HepG2 (cell line): ENCODE data around the gene MNAT1. TPM values are rescaled to one million over a fixed set of nuclear protein-coding genes. Genes with fewer than 3 reads are reported as not detected.

Experiments used
- CC2D1A ChIP-seq: sonication (generic); formaldehyde crosslinking; IDR thresholded peaks from 2 replicates; pipeline ENCODE4 v1.8.1; 2023; ENCODE audit warnings: mild to moderate bottlenecking, missing genetic modification reagents
- CHD4 ChIP-seq: fragments of 200-600 bp; sonication (generic); IDR thresholded peaks from 2 replicates; pipeline ENCODE4 v1.7.0; 2017; ENCODE audit warnings: mild to moderate bottlenecking, low read length, borderline replicate concordance
- IKZF4 ChIP-seq: sonication (generic); formaldehyde crosslinking; IDR thresholded peaks from 2 replicates; pipeline ENCODE4 v1.5.1; 2020; ENCODE audit warnings: borderline replicate concordance, mild to moderate bottlenecking, low read depth, missing genetic modification reagents; ENCODE audit errors: not compliant biosample characterization
- KLF16 ChIP-seq, 2 experiments: sonication (generic) in 1 of 2; formaldehyde crosslinking in 1 of 2; IDR thresholded peaks; 2 replicates each; pipeline versions ENCODE4 v1.6.1 to v1.8.0; 2016 to 2023; ENCODE audit warnings: missing genetic modification reagents in 2 of 2, missing compliant biosample characterization in 1 of 2
- MAFG ChIP-seq: sonication (generic); formaldehyde crosslinking; IDR thresholded peaks from 2 replicates; pipeline ENCODE4 v1.5.1; 2020; ENCODE audit warnings: mild to moderate bottlenecking, missing genetic modification reagents
- NCOA1 ChIP-seq: sonication (generic); formaldehyde crosslinking; IDR thresholded peaks from 2 replicates; pipeline ENCODE4 v1.9.0; 2021; ENCODE audit warnings: missing genetic modification reagents
- PRDM15 ChIP-seq: sonication (generic); formaldehyde crosslinking; IDR thresholded peaks from 2 replicates; pipeline ENCODE4 v1.4.0; 2020; ENCODE audit warnings: missing genetic modification reagents
- REXO4 ChIP-seq: sonication (generic); formaldehyde crosslinking; IDR thresholded peaks from 2 replicates; pipeline ENCODE4 v1.8.0; 2022; ENCODE audit warnings: missing genetic modification reagents, mild to moderate bottlenecking, borderline replicate concordance
- ZBTB4 ChIP-seq: sonication (generic); formaldehyde crosslinking; IDR thresholded peaks from 2 replicates; pipeline ENCODE4 v1.4.0; 2020; ENCODE audit warnings: missing genetic modification reagents, mild to moderate bottlenecking, borderline replicate concordance
- ZKSCAN8 ChIP-seq: IDR thresholded peaks from 2 replicates; pipeline ENCODE4 v1.6.1; 2016; ENCODE audit warnings: borderline replicate concordance, missing genetic modification reagents, missing compliant biosample characterization
- ZNF256 ChIP-seq: sonication (generic); formaldehyde crosslinking; conservative IDR thresholded peaks from 2 replicates; pipeline ENCODE4 v1.4.0; 2020; ENCODE audit warnings: missing genetic modification reagents
- ZNF639 ChIP-seq: conservative IDR thresholded peaks from 2 replicates; pipeline ENCODE4 v1.6.1; 2018; ENCODE audit warnings: missing genetic modification reagents
- ZNF775 ChIP-seq: sonication (generic); formaldehyde crosslinking; IDR thresholded peaks from 2 replicates; pipeline ENCODE4 v1.4.0; 2020; ENCODE audit warnings: missing genetic modification reagents, mild to moderate bottlenecking, moderate library complexity, borderline replicate concordance
- polyA plus RNA-seq, 8 experiments: library from polyadenylated mRNA; depleted of rRNA in 3 of 8; stranded (reverse) in 7 of 8; unstranded in 1 of 8; fragments of >200 nt; fragmentation: Illumina TruSeq in 4 of 8; extraction: Trizol in 4 of 8; gene quantifications; 2 replicates each; pipeline versions ENCODE4 v1.2.1 to v1.2.3, GENCODE V29; 2011 to 2016; ENCODE audit warnings: low read depth in 4 of 8, missing spikeins in 1 of 8, mixed read lengths in 1 of 8; ENCODE audit not compliant: insufficient read depth in 1 of 8
- total RNA-seq, 5 experiments: library from RNA; depleted of rRNA; stranded (reverse); fragments of >200 nt; fragmentation: Illumina TruSeq; extraction: Trizol; gene quantifications; 2 replicates each; pipeline ENCODE4 v1.2.3, GENCODE V29; 2016; ENCODE audit warnings: low read depth in 1 of 5
- TF ChIP-seq, protein P1 (sequence below), 2 experiments: sonication (generic) in 1 of 2; formaldehyde crosslinking in 1 of 2; IDR thresholded peaks; 2 replicates each; pipeline versions ENCODE4 v1.4.0 to v1.6.1; 2016 to 2020; ENCODE audit warnings: borderline replicate concordance in 1 of 2, low read depth in 1 of 2, mild to moderate bottlenecking in 1 of 2, missing genetic modification reagents in 1 of 2
- TF ChIP-seq, protein P2 (sequence below): sonication (generic); formaldehyde crosslinking; IDR thresholded peaks from 2 replicates; pipeline ENCODE4 v1.4.0; 2020; ENCODE audit warnings: mild to moderate bottlenecking, low read depth, missing genetic modification reagents

The MNAT1 gene
- total and polyA plus RNA-seq, 2 of the 13 experiments (the other 11 are each of a cell fraction or from before 2014, with no cell fraction given): 49.2 to 94.8 TPM

DNA sequence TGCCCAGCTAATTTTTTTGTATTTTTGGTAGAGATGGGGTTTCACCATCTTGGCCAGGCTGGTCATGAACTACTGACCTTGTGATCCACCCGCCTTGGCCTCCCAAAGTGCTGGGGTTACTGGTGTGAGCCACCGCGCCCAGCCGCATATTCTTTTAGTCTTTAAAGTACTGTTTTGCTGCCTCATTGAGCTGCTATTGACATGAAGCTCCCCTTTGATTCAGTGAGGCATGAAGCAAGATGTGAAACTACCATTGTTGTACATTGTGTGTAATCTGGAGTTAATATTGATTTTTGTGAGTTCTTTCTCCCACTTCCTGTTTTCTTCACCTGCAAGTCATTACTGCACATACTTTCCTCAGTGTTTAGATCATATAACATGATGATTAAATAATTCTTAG is 80.8 kb downstream of the MNAT1 start (continued):
- TF ChIP-seq MAFG (CRISPR knock-in tag): no peak
- no peak for TF ChIP-seq ZKSCAN8
- TF ChIP-seq KLF16 (CRISPR knock-in tag; IDR thresholded peaks at IDR 0.05): peak in 1 of 2 experiments; percentile 41; a peak in 1 of 4 replicates
- no peak for TF ChIP-seq REXO4
- TF ChIP-seq ZNF256 (CRISPR knock-in tag): no peak
- peak; percentile 97; the same call in 1 of the 2 replicates for TF ChIP-seq ZBTB4 (CRISPR knock-in tag)
- TF ChIP-seq, protein P1, sequence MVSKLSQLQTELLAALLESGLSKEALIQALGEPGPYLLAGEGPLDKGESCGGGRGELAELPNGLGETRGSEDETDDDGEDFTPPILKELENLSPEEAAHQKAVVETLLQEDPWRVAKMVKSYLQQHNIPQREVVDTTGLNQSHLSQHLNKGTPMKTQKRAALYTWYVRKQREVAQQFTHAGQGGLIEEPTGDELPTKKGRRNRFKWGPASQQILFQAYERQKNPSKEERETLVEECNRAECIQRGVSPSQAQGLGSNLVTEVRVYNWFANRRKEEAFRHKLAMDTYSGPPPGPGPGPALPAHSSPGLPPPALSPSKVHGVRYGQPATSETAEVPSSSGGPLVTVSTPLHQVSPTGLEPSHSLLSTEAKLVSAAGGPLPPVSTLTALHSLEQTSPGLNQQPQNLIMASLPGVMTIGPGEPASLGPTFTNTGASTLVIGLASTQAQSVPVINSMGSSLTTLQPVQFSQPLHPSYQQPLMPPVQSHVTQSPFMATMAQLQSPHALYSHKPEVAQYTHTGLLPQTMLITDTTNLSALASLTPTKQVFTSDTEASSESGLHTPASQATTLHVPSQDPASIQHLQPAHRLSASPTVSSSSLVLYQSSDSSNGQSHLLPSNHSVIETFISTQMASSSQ (IDR thresholded peaks at IDR 0.05; ENCODE audit: low read depth): no peak; the same call in 1 of the 2 replicates
- TF ChIP-seq, protein P1 (CRISPR knock-in tag; IDR thresholded peaks at IDR 0.05; ENCODE audit: borderline replicate concordance): no peak
- no peak for TF ChIP-seq ZNF775 (CRISPR knock-in tag)
- peak; percentile 49; the same call in 1 of the 2 replicates for TF ChIP-seq CHD4
- TF ChIP-seq, protein P2, sequence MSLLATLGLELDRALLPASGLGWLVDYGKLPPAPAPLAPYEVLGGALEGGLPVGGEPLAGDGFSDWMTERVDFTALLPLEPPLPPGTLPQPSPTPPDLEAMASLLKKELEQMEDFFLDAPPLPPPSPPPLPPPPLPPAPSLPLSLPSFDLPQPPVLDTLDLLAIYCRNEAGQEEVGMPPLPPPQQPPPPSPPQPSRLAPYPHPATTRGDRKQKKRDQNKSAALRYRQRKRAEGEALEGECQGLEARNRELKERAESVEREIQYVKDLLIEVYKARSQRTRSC (CRISPR knock-in tag): no peak
- TF ChIP-seq IKZF4: no peak
- no peak for TF ChIP-seq NCOA1 (CRISPR knock-in tag)
- TF ChIP-seq CC2D1A: no peak
- TF ChIP-seq PRDM15: no peak
- no peak for TF ChIP-seq ZNF639 (CRISPR knock-in tag)
